Measurements from ENCODE around the gene LYPLA2. TPM values are rescaled to one million over a fixed set of nuclear protein-coding genes. Genes with fewer than 3 reads are reported as not detected.
"Not testable (repeated sequence)": the region's sequence is repeated elsewhere in the genome, so short reads cannot be mapped to it uniquely, and the experiment has no call there.

Gene LYPLA2
- total and polyA plus RNA-seq, 2 of the 8 experiments (the other 6 are each of a cell fraction or from before 2014, with no cell fraction given) = 138 to 211 TPM

- H4K91ac ChIP-seq (replicated peaks; ENCODE audit: insufficient read length, low read length); H2BK5ac ChIP-seq (ENCODE audit: low read depth, low read length); H2AK5ac ChIP-seq (ENCODE audit: low read depth, low read length); H2BK12ac ChIP-seq (ENCODE audit: low read depth, low read length); H3K9ac ChIP-seq (replicated peaks in 1 of 4; ENCODE audit: extremely low read depth in 1 of 4, low read depth in 3 of 4, low read length in 3 of 4); FAIRE-seq; H2BK15ac ChIP-seq (ENCODE audit: low read length); H3K9me3 ChIP-seq (ENCODE audit: insufficient read depth in 2 of 2, low read depth in 1 of 2, low read length in 1 of 2); H3K4me2 ChIP-seq (ENCODE audit: insufficient read depth in 1 of 2, low read depth in 2 of 2, low read length in 2 of 2); H3K23me2 ChIP-seq (ENCODE audit: low read depth, low read length); H3K79me1 ChIP-seq (ENCODE audit: low read depth, low read length); H3K4me3 ChIP-seq (ENCODE audit: extremely low read depth in 1 of 4, insufficient read depth in 2 of 4, low read depth in 3 of 4, low read length in 4 of 4); H3K27ac ChIP-seq (ENCODE audit: low read depth, low read length); H3K4me1 ChIP-seq (replicated peaks in 1 of 4; ENCODE audit: control insufficient read depth in 3 of 4, insufficient read depth in 4 of 4, low read length in 3 of 4); H2BK120ac ChIP-seq (replicated peaks; ENCODE audit: low read depth, low read length); H2BK20ac ChIP-seq (ENCODE audit: low read length); H4K8ac ChIP-seq (ENCODE audit: extremely low read depth, insufficient read depth, low read length); H4K20me1 ChIP-seq (replicated peaks in 1 of 2; ENCODE audit: control insufficient read depth in 1 of 2, insufficient read depth in 2 of 2, low read length in 2 of 2); H2AFZ ChIP-seq (ENCODE audit: low read length); H3K23ac ChIP-seq (ENCODE audit: insufficient read length); H4K5ac ChIP-seq (ENCODE audit: insufficient read length, low read depth, low read length); H3K56ac ChIP-seq (replicated peaks; ENCODE audit: insufficient read length, low read depth, low read length); H3K4ac ChIP-seq (replicated peaks; ENCODE audit: insufficient read length, low read depth, low read length); H3K14ac ChIP-seq (ENCODE audit: insufficient read length); DNase-seq (ENCODE audit: low read depth in 1 of 2, low spot score in 2 of 2); H3K27me3 ChIP-seq (replicated peaks in 1 of 4; ENCODE audit: control insufficient read depth in 3 of 4, extremely low read depth in 1 of 4, insufficient read depth in 3 of 4, low read length in 3 of 4); H3K18ac ChIP-seq (ENCODE audit: extremely low read depth, low read length): not testable (repeated sequence)
- 89% methylated on average over 11 of the region's 11 CpGs; no CpG with 5 or more reads in 1 of the 2 experiments for WGBS, 2 experiments (ENCODE audit: extremely low coverage in 1 of 2, insufficient coverage in 1 of 2, insufficient read length in 1 of 2, insufficient replicate concordance in 2 of 2, low coverage in 1 of 2, low lambda C conversion rate in 2 of 2, missing lambda C conversion rate in 1 of 2)
- peaks cover 13 to 34% (median 28%) of the 10 kb centered on the region in 4 experiments for H3K36me3 ChIP-seq (ENCODE audit: control insufficient read depth in 2 of 4, insufficient read depth in 4 of 4, low read length in 3 of 4)
- CTCF ChIA-PET (ENCODE audit: partially characterized antibody) = interaction anchor here (0.7 to 2.2 kb wide), 6 partner anchors 8 to 255 kb away, joined by 3 to 9 read pairs (median 4); no protein-coding TSS in a partner anchor
- POLR2A ChIA-PET (ENCODE audit: partially characterized antibody) = interaction anchor here (1.6 to 12.5 kb wide), 2 partner anchors 12 to 87 kb away, joined by 5 to 192 read pairs; partner anchors contain the start of genes GALE and LYPLA2
- H3K79me2 ChIP-seq (ENCODE audit: control insufficient read depth in 1 of 2, insufficient read depth in 2 of 2, low read length in 2 of 2) = peaks cover 12 to 25% of the 10 kb centered on the region in 2 experiments
These were observed 7.8 kb upstream of the LYPLA2 start for GRCh38 chr1:23783141-23783540.

Data from H1 (cell line).